Measurements from ENCODE around the gene ABHD1. TPM values are rescaled to one million over a fixed set of nuclear protein-coding genes. Genes with fewer than 3 reads are reported as not detected.

ABHD1 gene
- total and polyA plus RNA-seq, 2 donors (not counting 1 experiment from before 2014, with no cell fraction given) = 0.08 to 0.17 TPM

- Histone ChIP-seq H2AFZ (ENCODE audit: low read length) (no peak overlapping the region), H3K4me3 (replicated peaks in 1 of 4; ENCODE audit: control extremely low read depth in 1 of 4, insufficient read depth in 1 of 4, low read depth in 3 of 4, low read length in 4 of 4) (no peak overlapping the region), H3K9ac (ENCODE audit: insufficient read depth, low read length) (no peak overlapping the region), H3K79me2 (ENCODE audit: control insufficient read depth, insufficient read depth, low read length) (no peaks in the 10 kb centered on the region), H4K20me1 (ENCODE audit: control insufficient read depth, extremely low read depth, insufficient read depth, low read length) (no peaks in the 10 kb centered on the region), H3K36me3 (ENCODE audit: control insufficient read depth, insufficient read depth, low read length) (no peaks in the 10 kb centered on the region), H3K27me3 (ENCODE audit: control insufficient read depth, insufficient read depth, low read length) (peaks cover 36% of the 10 kb centered on the region), H3K9me3 (ENCODE audit: control insufficient read depth, insufficient read depth, low read depth, low read length) (no peaks in the 10 kb centered on the region), H3K4me1 (ENCODE audit: control insufficient read depth, extremely low read depth, insufficient read depth, low read length) (no peaks in the 10 kb centered on the region), H3K27ac (ENCODE audit: insufficient read depth, low read length) (no peak overlapping the region), H3K4me2 (ENCODE audit: extremely low read depth, insufficient read depth, low read length) (no peak overlapping the region)
- TF ChIP-seq EZH2 (IDR thresholded peaks at IDR 0.05; ENCODE audit: low read length, missing control alignments) = no peak
- TF ChIP-seq CTCF (conservative IDR thresholded peaks at IDR 0.05 in 1 of 2, IDR thresholded peaks at IDR 0.05 in 1 of 2; ENCODE audit: low read depth in 1 of 2, low read length in 2 of 2) = no peak
- no peak for DNase-seq (ENCODE audit: low read depth in 2 of 2)
These were observed 824 bp upstream of the ABHD1 start for GRCh38 chr2:27122791-27123190.

GRCh38 chr2:27125104-27125503 is 1.5 kb downstream of the ABHD1 start:
- DNase-seq (ENCODE audit: low read depth in 2 of 2) = no peak
- H3K79me2 ChIP-seq (ENCODE audit: control insufficient read depth, insufficient read depth, low read length) = no peaks in the 10 kb centered on the region
- no peak for TF ChIP-seq CTCF (conservative IDR thresholded peaks at IDR 0.05 in 1 of 2, IDR thresholded peaks at IDR 0.05 in 1 of 2; ENCODE audit: low read depth in 1 of 2, low read length in 2 of 2)
- H3K9me3 ChIP-seq (ENCODE audit: control insufficient read depth, insufficient read depth, low read depth, low read length) = no peaks in the 10 kb centered on the region
- no peak overlapping the region for H3K4me3 ChIP-seq (replicated peaks in 1 of 4; ENCODE audit: control extremely low read depth in 1 of 4, insufficient read depth in 1 of 4, low read depth in 3 of 4, low read length in 4 of 4)
- peaks cover 2% of the 10 kb centered on the region for H3K36me3 ChIP-seq (ENCODE audit: control insufficient read depth, insufficient read depth, low read length)
- no peak overlapping the region for H3K9ac ChIP-seq (ENCODE audit: insufficient read depth, low read length)
- no peaks in the 10 kb centered on the region for H4K20me1 ChIP-seq (ENCODE audit: control insufficient read depth, extremely low read depth, insufficient read depth, low read length)
- H3K27me3 ChIP-seq (ENCODE audit: control insufficient read depth, insufficient read depth, low read length) = peaks cover 19% of the 10 kb centered on the region
- H3K27ac ChIP-seq (ENCODE audit: insufficient read depth, low read length) = no peak overlapping the region
- H2AFZ ChIP-seq (ENCODE audit: low read length) = no peak overlapping the region
- no peak overlapping the region for H3K4me2 ChIP-seq (ENCODE audit: extremely low read depth, insufficient read depth, low read length)
- no peaks in the 10 kb centered on the region for H3K4me1 ChIP-seq (ENCODE audit: control insufficient read depth, extremely low read depth, insufficient read depth, low read length)

- H2AFZ ChIP-seq (ENCODE audit: low read length) = no peak overlapping the region
- no peak for TF ChIP-seq CTCF (conservative IDR thresholded peaks at IDR 0.05 in 1 of 2, IDR thresholded peaks at IDR 0.05 in 1 of 2; ENCODE audit: low read depth in 1 of 2, low read length in 2 of 2)
- no peak for TF ChIP-seq EZH2 (IDR thresholded peaks at IDR 0.05; ENCODE audit: low read length, missing control alignments)
- no peak overlapping the region for H3K27ac ChIP-seq (ENCODE audit: insufficient read depth, low read length)
- no peaks in the 10 kb centered on the region for H3K9me3 ChIP-seq (ENCODE audit: control insufficient read depth, insufficient read depth, low read depth, low read length)
- H3K79me2 ChIP-seq (ENCODE audit: control insufficient read depth, insufficient read depth, low read length) = no peaks in the 10 kb centered on the region
- H3K36me3 ChIP-seq (ENCODE audit: control insufficient read depth, insufficient read depth, low read length) = peaks cover 7% of the 10 kb centered on the region
- H4K20me1 ChIP-seq (ENCODE audit: control insufficient read depth, extremely low read depth, insufficient read depth, low read length) = no peaks in the 10 kb centered on the region
- no peak for DNase-seq (ENCODE audit: low read depth in 2 of 2)
- H3K4me3 ChIP-seq (replicated peaks in 1 of 4; ENCODE audit: control extremely low read depth in 1 of 4, insufficient read depth in 1 of 4, low read depth in 3 of 4, low read length in 4 of 4) = no peak overlapping the region
- H3K4me1 ChIP-seq (ENCODE audit: control insufficient read depth, extremely low read depth, insufficient read depth, low read length) = no peaks in the 10 kb centered on the region
- H3K4me2 ChIP-seq (ENCODE audit: extremely low read depth, insufficient read depth, low read length) = no peak overlapping the region
- no peak overlapping the region for H3K9ac ChIP-seq (ENCODE audit: insufficient read depth, low read length)
- peaks cover 14% of the 10 kb centered on the region for H3K27me3 ChIP-seq (ENCODE audit: control insufficient read depth, insufficient read depth, low read length)
These were observed 2.7 kb downstream of the ABHD1 start for GRCh38 chr2:27126252-27126710.
